Tibial nerve (tissue), 4 donors: ENCODE measurements around the gene CPNE6. TPM values are rescaled to one million over a fixed set of nuclear protein-coding genes. Genes with fewer than 3 reads are reported as not detected.
"Not testable (repeated sequence)": the region's sequence is repeated elsewhere in the genome, so short reads cannot be mapped to it uniquely, and the experiment has no call there.

ENCODE experiments used
- DNase-seq, 2 donors: peaks; one replicate each; pipeline ENCODE4 v3.0.0-alpha.2; 2019; ENCODE audit warnings: low spot score in 2 of 2
- H3K27ac ChIP-seq, 4 donors: fragments of 200-600 bp; sonication (generic) in 3 of 4; one replicate each; pipeline ENCODE4 v1.5.1; 2017 to 2019; ENCODE audit warnings: mild to moderate bottlenecking in 1 of 4
- H3K27me3 ChIP-seq, 2 donors: fragments of 200-600 bp; sonication (generic) in 1 of 2; one replicate each; pipeline versions ENCODE4 v1.5.1 to v1.6.0; 2017 to 2019
- H3K36me3 ChIP-seq, 3 donors: fragments of 200-600 bp; sonication (generic); one replicate each; pipeline ENCODE4 v1.5.1; 2018 to 2019
- H3K4me1 ChIP-seq, 4 donors: fragments of 200-600 bp; sonication (generic) in 3 of 4; one replicate each; pipeline ENCODE4 v1.5.1; 2017 to 2019
- H3K4me3 ChIP-seq, 4 donors: fragments of 200-600 bp; sonication (generic) in 3 of 4; one replicate each; pipeline ENCODE4 v1.5.1; 2017 to 2019; ENCODE audit warnings: mild to moderate bottlenecking in 1 of 4, moderate library complexity in 1 of 4
- H3K9me3 ChIP-seq, 4 donors: fragments of 200-600 bp; sonication (generic) in 3 of 4; one replicate each; pipeline ENCODE4 v1.5.1; 2017 to 2019
- EP300 ChIP-seq, 2 donors: sonication (generic); formaldehyde crosslinking; IDR thresholded peaks; one replicate each; pipeline ENCODE4 v1.6.1; 2017; ENCODE audit warnings: antibody characterized with exemption in 2 of 2, mild to moderate bottlenecking in 1 of 2
- POLR2A ChIP-seq, 2 donors: fragments of 450-650 bp; IDR thresholded peaks; one replicate each; pipeline ENCODE4 v1.6.1; 2017; ENCODE audit warnings: antibody characterized with exemption in 2 of 2, mild to moderate bottlenecking in 2 of 2, moderate library complexity in 2 of 2
- WGBS, 2 donors: methylation state at CpG; one replicate each; pipeline ENCODE4 v1.1.5; 2018; 5-methylcytosine and 5-hydroxymethylcytosine counted together
- total RNA-seq, 4 donors: library from RNA; depleted of rRNA; stranded (reverse); fragments of >200 nt; gene quantifications; one replicate each; pipeline ENCODE4 v1.1.0, GENCODE V29; 2016
- TF ChIP-seq, protein P1 (sequence below), 5 experiments: fragments of 200-600 bp in 3 of 5; fragments of 450-650 bp in 2 of 5; sonication (generic) in 3 of 5; IDR thresholded peaks; one replicate each; pipeline ENCODE4 v1.5.1; 2016 to 2019; ENCODE audit warnings: antibody characterized with exemption in 5 of 5, mild to moderate bottlenecking in 3 of 5, moderate library complexity in 2 of 5

The CPNE6 gene
- total RNA-seq, 4 donors from 2014 or later: not detected

GRCh38 chr14:24037658-24038037 lies 33.7 kb upstream of the CPNE6 start:
- peaks cover 0 to 30% (median 4%) of the 10 kb centered on the region in 4 donors for H3K4me1 ChIP-seq
- TF ChIP-seq POLR2A (IDR thresholded peaks at IDR 0.05): no peak
- H3K36me3 ChIP-seq: no peaks in the 10 kb centered on the region
- H3K27me3 ChIP-seq: no peaks in the 10 kb centered on the region
- H3K9me3 ChIP-seq: peaks cover 0 to 4% (median 0%) of the 10 kb centered on the region in 4 donors
- H3K4me3 ChIP-seq: no peak overlapping the region
- 74 to 80% methylated on average over 14 of the region's 14 CpGs for WGBS, 2 donors
- DNase-seq: no peak
- no peak overlapping the region for H3K27ac ChIP-seq

GRCh38 chr14:24038686-24039085 lies 32.7 kb upstream of the CPNE6 start:
- Histone ChIP-seq H3K27ac (no peak overlapping the region), H3K27me3 (no peaks in the 10 kb centered on the region), H3K36me3 (no peaks in the 10 kb centered on the region), H3K4me1 (peaks cover 0 to 28% (median 4%) of the 10 kb centered on the region in 4 donors), H3K9me3 (no peaks in the 10 kb centered on the region), H3K4me3 (no peak overlapping the region)
- DNase-seq: no peak
- WGBS, 2 donors: 84 to 87% methylated on average over 2 of the region's 2 CpGs
- TF ChIP-seq, protein P1, sequence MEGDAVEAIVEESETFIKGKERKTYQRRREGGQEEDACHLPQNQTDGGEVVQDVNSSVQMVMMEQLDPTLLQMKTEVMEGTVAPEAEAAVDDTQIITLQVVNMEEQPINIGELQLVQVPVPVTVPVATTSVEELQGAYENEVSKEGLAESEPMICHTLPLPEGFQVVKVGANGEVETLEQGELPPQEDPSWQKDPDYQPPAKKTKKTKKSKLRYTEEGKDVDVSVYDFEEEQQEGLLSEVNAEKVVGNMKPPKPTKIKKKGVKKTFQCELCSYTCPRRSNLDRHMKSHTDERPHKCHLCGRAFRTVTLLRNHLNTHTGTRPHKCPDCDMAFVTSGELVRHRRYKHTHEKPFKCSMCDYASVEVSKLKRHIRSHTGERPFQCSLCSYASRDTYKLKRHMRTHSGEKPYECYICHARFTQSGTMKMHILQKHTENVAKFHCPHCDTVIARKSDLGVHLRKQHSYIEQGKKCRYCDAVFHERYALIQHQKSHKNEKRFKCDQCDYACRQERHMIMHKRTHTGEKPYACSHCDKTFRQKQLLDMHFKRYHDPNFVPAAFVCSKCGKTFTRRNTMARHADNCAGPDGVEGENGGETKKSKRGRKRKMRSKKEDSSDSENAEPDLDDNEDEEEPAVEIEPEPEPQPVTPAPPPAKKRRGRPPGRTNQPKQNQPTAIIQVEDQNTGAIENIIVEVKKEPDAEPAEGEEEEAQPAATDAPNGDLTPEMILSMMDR (IDR thresholded peaks at IDR 0.05): no peak
- TF ChIP-seq POLR2A (IDR thresholded peaks at IDR 0.05) (no peak), EP300 (IDR thresholded peaks at IDR 0.05) (no peak)

DNA sequence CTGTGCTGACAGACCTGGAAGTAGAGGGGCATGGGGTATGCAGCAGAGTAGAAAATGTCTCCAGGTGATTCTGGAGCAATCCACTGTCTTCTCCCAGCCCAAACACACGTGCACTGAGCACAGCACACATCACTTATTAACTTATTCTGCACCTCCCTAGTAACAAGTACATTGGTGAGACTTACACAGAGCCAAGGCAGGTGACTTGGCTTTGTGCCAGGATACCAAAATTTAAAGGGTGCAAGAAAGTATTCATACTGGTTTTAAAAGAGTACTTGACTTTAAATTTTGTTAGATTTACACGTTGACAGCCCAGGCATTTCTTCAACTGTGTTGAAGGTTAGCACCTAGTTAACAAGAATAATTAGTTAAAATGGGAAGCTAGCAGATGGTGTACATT lies 30.7 kb upstream of the CPNE6 start:
- no peak for DNase-seq
- WGBS, 2 donors: 51 to 57% methylated on average over 2 of the region's 2 CpGs
- TF ChIP-seq EP300 (IDR thresholded peaks at IDR 0.05): no peak
- TF ChIP-seq, protein P1 (IDR thresholded peaks at IDR 0.05): no peak
- no peak for TF ChIP-seq POLR2A (IDR thresholded peaks at IDR 0.05)
- Histone ChIP-seq H3K4me1 (peaks cover 0 to 12% (median 4%) of the 10 kb centered on the region in 4 donors), H3K27me3 (no peaks in the 10 kb centered on the region), H3K27ac (no peak overlapping the region), H3K9me3 (no peaks in the 10 kb centered on the region), H3K4me3 (no peak overlapping the region), H3K36me3 (no peaks in the 10 kb centered on the region)

DNA sequence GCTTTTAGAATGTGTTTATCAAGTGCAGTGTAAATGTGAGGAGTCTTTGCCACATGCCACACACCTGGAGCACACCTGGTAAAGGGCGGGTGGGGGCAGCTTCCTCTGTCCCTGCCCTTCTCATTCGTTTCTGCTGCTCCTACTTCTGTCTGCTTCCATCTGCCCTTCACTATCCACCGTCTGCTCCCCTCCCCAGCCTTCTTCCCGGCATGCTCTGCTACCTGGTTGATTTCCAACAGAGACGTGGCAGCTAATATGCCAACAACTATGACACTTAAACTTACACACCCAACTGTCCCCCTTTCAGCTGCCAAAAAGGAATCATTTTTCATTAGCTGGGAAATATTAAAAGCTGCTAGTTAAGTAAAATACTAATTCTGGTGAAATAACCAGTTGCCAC lies 28.6 kb upstream of the CPNE6 start:
- H3K27me3 ChIP-seq: no peaks in the 10 kb centered on the region
- DNase-seq: no peak
- 45 to 62% methylated on average over 5 of the region's 5 CpGs for WGBS, 2 donors
- H3K36me3 ChIP-seq: no peaks in the 10 kb centered on the region
- TF ChIP-seq POLR2A (IDR thresholded peaks at IDR 0.05) (no peak), EP300 (IDR thresholded peaks at IDR 0.05) (no peak)
- TF ChIP-seq, protein P1 (IDR thresholded peaks at IDR 0.05): no peak
- H3K4me3 ChIP-seq: no peak overlapping the region
- H3K27ac ChIP-seq: no peak overlapping the region
- H3K4me1 ChIP-seq: no peaks in the 10 kb centered on the region
- H3K9me3 ChIP-seq: no peaks in the 10 kb centered on the region

DNA sequence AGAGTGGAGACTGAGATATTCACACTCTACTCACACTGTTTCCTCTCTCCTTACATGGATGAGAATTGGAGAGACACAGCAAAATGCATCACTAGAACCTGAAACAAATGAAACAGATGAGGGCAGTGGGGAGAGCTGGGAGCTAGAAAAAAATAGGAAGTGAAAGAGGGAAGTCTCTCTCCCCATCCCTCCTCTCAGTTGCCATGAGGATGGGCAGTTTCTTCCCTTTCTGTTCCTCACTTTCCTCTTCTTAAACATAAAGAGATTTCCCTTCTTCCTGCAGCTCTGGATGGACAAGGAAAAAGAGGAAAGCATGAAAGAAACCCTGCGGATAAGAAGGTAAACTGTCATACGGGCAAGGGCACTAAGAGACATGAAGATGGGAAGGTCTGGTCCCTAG lies 22.4 kb upstream of the CPNE6 start:
- H3K4me3 ChIP-seq, H3K36me3 ChIP-seq, H3K27ac ChIP-seq, DNase-seq, H3K9me3 ChIP-seq, H3K27me3 ChIP-seq: not testable (repeated sequence)
- WGBS, 2 donors: 69 to 87% methylated on average over 2 of the region's 2 CpGs
- peaks cover 0 to 15% (median 12%) of the 10 kb centered on the region in 4 donors for H3K4me1 ChIP-seq

DNA sequence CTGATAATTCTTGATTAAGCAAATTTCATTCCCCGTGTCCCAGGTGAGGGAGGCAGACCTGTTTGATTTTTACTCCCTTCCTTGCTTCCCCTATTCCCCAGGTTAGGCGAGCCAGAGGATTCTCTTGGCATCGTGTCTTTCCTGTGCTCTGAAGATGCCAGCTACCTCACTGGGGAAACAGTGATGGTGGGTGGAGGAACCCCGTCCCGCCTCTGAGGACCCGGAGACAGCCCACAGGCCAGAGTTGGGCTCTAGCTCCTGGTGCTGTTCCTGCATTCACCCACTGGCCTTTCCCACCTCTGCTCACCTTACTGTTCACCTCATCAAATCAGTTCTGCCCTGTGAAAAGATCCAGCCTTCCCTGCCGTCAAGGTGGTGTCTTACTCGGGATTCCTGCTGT lies 20.6 kb upstream of the CPNE6 start:
- not testable (repeated sequence) for H3K27ac ChIP-seq, H3K27me3 ChIP-seq
- 66 to 75% methylated on average over 8 of the region's 8 CpGs for WGBS, 2 donors

GRCh38 chr14:24051176-24051788 lies 20.1 kb upstream of the CPNE6 start:
- Histone ChIP-seq H3K27me3 (no peaks in the 10 kb centered on the region), H3K4me1 (peaks cover 0 to 15% (median 12%) of the 10 kb centered on the region in 4 donors), H3K27ac (peak overlapping the region in 3 of 4 donors; percentile 51 to 71 (median 63)), H3K9me3 (no peaks in the 10 kb centered on the region), H3K36me3 (no peaks in the 10 kb centered on the region), H3K4me3 (peak overlapping the region; percentile 43 to 75 (median 67))
- TF ChIP-seq EP300 (IDR thresholded peaks at IDR 0.05): no peak
- TF ChIP-seq, protein P1 (IDR thresholded peaks at IDR 0.05): no peak
- TF ChIP-seq POLR2A (IDR thresholded peaks at IDR 0.05): no peak
- DNase-seq: no peak
- 24 to 29% methylated on average over 9 to 20 of the region's 20 CpGs for WGBS, 2 donors

More for the DNA sequence above, 20.6 kb upstream of the CPNE6 start:
- H3K4me3 ChIP-seq, H3K36me3 ChIP-seq, H3K9me3 ChIP-seq, DNase-seq: not testable (repeated sequence)
- H3K4me1 ChIP-seq: peaks cover 0 to 15% (median 12%) of the 10 kb centered on the region in 4 donors
